ENCODE data around the gene ASIC2.

Gene ASIC2

GRCh38 chr17:33121272-33121671, 171.8 kb downstream of the ASIC2 start:
- TF ChIP-seq CTCF (IDR thresholded peaks at IDR 0.05; ENCODE audit: insufficient read depth, low read depth, low read length, missing control alignments), result no peak
- no peak for DNase-seq (ENCODE audit: low read depth)
- H3K4me3 ChIP-seq (ENCODE audit: low read depth, low read length), result no peak overlapping the region

- TF ChIP-seq CTCF (IDR thresholded peaks at IDR 0.05; ENCODE audit: insufficient read depth, low read depth, low read length, missing control alignments), result no peak
- no peak for DNase-seq (ENCODE audit: low read depth)
- no peak overlapping the region for H3K4me3 ChIP-seq (ENCODE audit: low read depth, low read length)
Measured at GRCh38 chr17:33120103-33120502, 173.0 kb downstream of the ASIC2 start.

- no peak overlapping the region for H3K4me3 ChIP-seq (ENCODE audit: low read depth, low read length)
- DNase-seq (ENCODE audit: low read depth), result no peak
- TF ChIP-seq CTCF (IDR thresholded peaks at IDR 0.05; ENCODE audit: insufficient read depth, low read depth, low read length, missing control alignments), result no peak
Measured at GRCh38 chr17:33118391-33119075, 174.6 kb downstream of the ASIC2 start.

DNA sequence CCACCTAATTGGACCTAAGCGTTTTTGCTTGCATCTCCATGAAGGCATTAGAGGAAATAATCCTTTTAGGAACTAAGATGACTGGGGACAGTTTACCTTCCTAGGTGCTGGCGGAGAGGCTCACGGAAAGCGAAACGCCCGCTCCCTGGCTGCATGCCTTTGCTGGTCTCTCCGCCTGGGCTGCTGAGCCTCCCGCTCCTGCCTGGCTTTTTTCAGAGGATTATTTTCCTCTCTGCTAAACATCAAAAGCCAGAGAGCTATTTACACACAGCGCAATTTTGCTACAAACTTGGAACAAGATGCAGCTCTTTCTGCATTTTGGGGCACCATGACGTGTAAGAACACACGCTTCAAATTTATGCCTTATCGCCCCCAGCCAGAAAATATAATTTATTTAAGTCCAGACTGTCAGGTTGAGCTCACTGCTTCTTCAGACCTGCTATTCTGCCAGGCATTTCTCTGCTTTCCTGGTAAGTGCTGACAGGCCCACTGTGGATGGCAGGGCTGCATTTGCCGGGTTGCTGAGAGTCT, 177.0 kb downstream of the ASIC2 start:
- no peak for DNase-seq (ENCODE audit: low read depth)
- H3K4me3 ChIP-seq (ENCODE audit: low read depth, low read length), result no peak overlapping the region
- no peak for TF ChIP-seq CTCF (IDR thresholded peaks at IDR 0.05; ENCODE audit: insufficient read depth, low read depth, low read length, missing control alignments)

- no peak for DNase-seq (ENCODE audit: low read depth)
- TF ChIP-seq CTCF (IDR thresholded peaks at IDR 0.05; ENCODE audit: insufficient read depth, low read depth, low read length, missing control alignments), result no peak
- H3K4me3 ChIP-seq (ENCODE audit: low read depth, low read length), result no peak overlapping the region
Measured at GRCh38 chr17:33115366-33115765, 177.7 kb downstream of the ASIC2 start.

GRCh38 chr17:33113991-33114370, 179.1 kb downstream of the ASIC2 start:
- TF ChIP-seq CTCF (IDR thresholded peaks at IDR 0.05; ENCODE audit: insufficient read depth, low read depth, low read length, missing control alignments), result no peak

More at GRCh38 chr17:33113991-33114370, 179.1 kb downstream of the ASIC2 start:
- H3K4me3 ChIP-seq (ENCODE audit: low read depth, low read length), result no peak overlapping the region
- DNase-seq (ENCODE audit: low read depth), result no peak
